HFFc6 (cell line): ENCODE data around the gene CYP4B1. TPM values are rescaled to one million over a fixed set of nuclear protein-coding genes. Genes with fewer than 3 reads are reported as not detected.

ENCODE experiments used
- DNase-seq: peaks from one replicate; pipeline ENCODE4 v3.0.0-alpha.2; 2018
- H3K27ac Mint-ChIP-seq: 2 replicates; pipeline ENCODE4 v1.8.0; 2020; ENCODE audit warnings: mild to moderate bottlenecking, mixed read lengths
- H3K27me3 Mint-ChIP-seq: 2 replicates; pipeline ENCODE4 v1.8.0; 2021; ENCODE audit warnings: mild to moderate bottlenecking, moderate library complexity, mixed read lengths; ENCODE audit not compliant: insufficient read depth
- H3K36me3 Mint-ChIP-seq: 2 replicates; pipeline ENCODE4 v1.8.0; 2021; ENCODE audit warnings: low read depth, mixed read lengths
- H3K4me1 Mint-ChIP-seq: 2 replicates; pipeline ENCODE4 v1.8.0; 2020; ENCODE audit warnings: low read depth, mixed read lengths
- H3K4me3 Mint-ChIP-seq: 2 replicates; pipeline ENCODE4 v1.8.0; 2020; ENCODE audit warnings: mild to moderate bottlenecking, moderate library complexity, mixed read lengths
- H3K9me3 Mint-ChIP-seq: 2 replicates; pipeline ENCODE4 v1.8.0; 2020; ENCODE audit warnings: mild to moderate bottlenecking, mixed read lengths
- CTCF ChIP-seq: fragments of 200-600 bp; sonication (generic); IDR thresholded peaks from 2 replicates; pipeline ENCODE4 v1.5.0; 2021; ENCODE audit warnings: antibody characterized with exemption, mild to moderate bottlenecking
- total RNA-seq, 6 experiments: library from RNA; stranded (reverse); fragmentation: NEBNext Ultra II Directional; extraction: Animal tissue kit (Norgen Biotek cat#: 25700); gene quantifications; 2 replicates in 1 of 6; 3 replicates in 5 of 6; pipeline ENCODE4 v1.2.3, GENCODE V29; 2021

CYP4B1 gene
- total RNA-seq, 6 experiments from 2014 or later, result not detected

GRCh38 chr1:46812065-46812963, 13.5 kb downstream of the CYP4B1 start:
- Mint-ChIP-seq H3K27ac (no peak overlapping the region), H3K4me3 (no peak overlapping the region), H3K9me3 (peaks cover 57% of the 10 kb centered on the region), H3K36me3 (0 out of 2 replicates have a peak, but pooled peaks cover 9% of the 10 kb centered on the region), H3K27me3 (peaks cover 5% of the 10 kb centered on the region), H3K4me1 (no peaks in the 10 kb centered on the region)
- no peak for DNase-seq
- no peak for TF ChIP-seq CTCF

GRCh38 chr1:46812996-46813857, 14.4 kb downstream of the CYP4B1 start:
- Mint-ChIP-seq H3K4me1 (no peaks in the 10 kb centered on the region), H3K36me3 (0 out of 2 replicates have a peak, but pooled peaks cover 6% of the 10 kb centered on the region), H3K4me3 (no peak overlapping the region), H3K9me3 (peaks cover 59% of the 10 kb centered on the region), H3K27me3 (peaks cover 3% of the 10 kb centered on the region; the same call in 1 of the 2 replicates), H3K27ac (no peak overlapping the region)
- no peak for TF ChIP-seq CTCF
- DNase-seq, result no peak

GRCh38 chr1:46813858-46814396, 15.1 kb downstream of the CYP4B1 start:
- peaks cover 3% of the 10 kb centered on the region; the same call in 1 of the 2 replicates for H3K27me3 Mint-ChIP-seq
- 0 out of 2 replicates have a peak, but pooled peaks cover 6% of the 10 kb centered on the region for H3K36me3 Mint-ChIP-seq
- H3K27ac Mint-ChIP-seq, result no peak overlapping the region
- H3K4me1 Mint-ChIP-seq, result no peaks in the 10 kb centered on the region
- DNase-seq, result no peak
- H3K4me3 Mint-ChIP-seq, result no peak overlapping the region
- H3K9me3 Mint-ChIP-seq, result peaks cover 66% of the 10 kb centered on the region
- TF ChIP-seq CTCF, result no peak

- Mint-ChIP-seq H3K36me3 (peaks cover 4% of the 10 kb centered on the region; the same call in 1 of the 2 replicates), H3K27me3 (peaks cover 3% of the 10 kb centered on the region; the same call in 1 of the 2 replicates), H3K4me1 (no peaks in the 10 kb centered on the region), H3K27ac (no peak overlapping the region), H3K4me3 (no peak overlapping the region), H3K9me3 (peaks cover 69% of the 10 kb centered on the region)
- DNase-seq, result no peak
- no peak for TF ChIP-seq CTCF
Measured at GRCh38 chr1:46815133-46815532, 16.3 kb downstream of the CYP4B1 start.

- Mint-ChIP-seq H3K4me3 (no peak overlapping the region), H3K36me3 (no peaks in the 10 kb centered on the region; the same call in 1 of the 2 replicates), H3K27ac (no peak overlapping the region), H3K4me1 (no peaks in the 10 kb centered on the region), H3K9me3 (peaks cover 56% of the 10 kb centered on the region), H3K27me3 (peaks cover 3% of the 10 kb centered on the region; the same call in 1 of the 2 replicates)
- TF ChIP-seq CTCF, result no peak
- no peak for DNase-seq
Measured at GRCh38 chr1:46816930-46817329, 18.1 kb downstream of the CYP4B1 start.
